ENCODE data around the gene FOXP2.

The FOXP2 gene

DNA sequence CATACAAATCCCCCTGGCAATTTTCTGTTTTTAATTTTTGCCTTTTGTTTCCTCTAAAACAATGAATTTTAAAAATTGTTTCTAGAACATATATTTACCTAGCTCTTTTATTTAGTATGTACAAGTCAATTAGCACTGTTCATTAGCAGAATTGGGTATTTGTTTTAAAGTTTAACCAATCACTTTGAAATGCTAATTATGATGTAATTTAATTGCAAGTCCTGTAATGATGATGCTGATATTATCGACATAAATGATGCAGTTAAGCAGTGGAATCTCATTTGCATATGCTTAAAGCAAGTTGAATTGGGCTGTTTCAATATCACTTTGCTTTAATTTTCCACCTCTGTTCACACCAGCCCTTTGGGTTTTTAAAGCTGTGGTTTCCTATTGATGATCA lies 2.7 kb downstream of the FOXP2 start:
- no peak overlapping the region for H3K9ac ChIP-seq (ENCODE audit: low read length)
- H3K4me1 ChIP-seq (ENCODE audit: insufficient read depth, low read length, severe bottlenecking), result no peaks in the 10 kb centered on the region
- no peaks in the 10 kb centered on the region for H4K20me1 ChIP-seq (ENCODE audit: insufficient read depth, low read length)
- H3K27me3 ChIP-seq (ENCODE audit: insufficient read depth, low read length), result no peaks in the 10 kb centered on the region
- H2AFZ ChIP-seq (ENCODE audit: low read length), result no peak overlapping the region
- no peaks in the 10 kb centered on the region for H3K9me2 ChIP-seq (ENCODE audit: low read depth, low read length)
- no peak overlapping the region for H3K4me2 ChIP-seq (ENCODE audit: low read length)
- no peaks in the 10 kb centered on the region for H3K9me3 ChIP-seq (ENCODE audit: low read length)
- no peak overlapping the region for H3K4me3 ChIP-seq (ENCODE audit: low read depth, low read length, poor library complexity, severe bottlenecking)
- no peaks in the 10 kb centered on the region for H3F3A ChIP-seq (ENCODE audit: insufficient read depth, low read length)
- H3K79me2 ChIP-seq (ENCODE audit: insufficient read depth, low read length), result no peaks in the 10 kb centered on the region
- no peaks in the 10 kb centered on the region for H3K36me3 ChIP-seq (ENCODE audit: insufficient read depth, low read length)
- TF ChIP-seq EZH2 (IDR thresholded peaks at IDR 0.05; ENCODE audit: borderline replicate concordance, low read length), result no peak
- TF ChIP-seq, protein P1, sequence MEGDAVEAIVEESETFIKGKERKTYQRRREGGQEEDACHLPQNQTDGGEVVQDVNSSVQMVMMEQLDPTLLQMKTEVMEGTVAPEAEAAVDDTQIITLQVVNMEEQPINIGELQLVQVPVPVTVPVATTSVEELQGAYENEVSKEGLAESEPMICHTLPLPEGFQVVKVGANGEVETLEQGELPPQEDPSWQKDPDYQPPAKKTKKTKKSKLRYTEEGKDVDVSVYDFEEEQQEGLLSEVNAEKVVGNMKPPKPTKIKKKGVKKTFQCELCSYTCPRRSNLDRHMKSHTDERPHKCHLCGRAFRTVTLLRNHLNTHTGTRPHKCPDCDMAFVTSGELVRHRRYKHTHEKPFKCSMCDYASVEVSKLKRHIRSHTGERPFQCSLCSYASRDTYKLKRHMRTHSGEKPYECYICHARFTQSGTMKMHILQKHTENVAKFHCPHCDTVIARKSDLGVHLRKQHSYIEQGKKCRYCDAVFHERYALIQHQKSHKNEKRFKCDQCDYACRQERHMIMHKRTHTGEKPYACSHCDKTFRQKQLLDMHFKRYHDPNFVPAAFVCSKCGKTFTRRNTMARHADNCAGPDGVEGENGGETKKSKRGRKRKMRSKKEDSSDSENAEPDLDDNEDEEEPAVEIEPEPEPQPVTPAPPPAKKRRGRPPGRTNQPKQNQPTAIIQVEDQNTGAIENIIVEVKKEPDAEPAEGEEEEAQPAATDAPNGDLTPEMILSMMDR (IDR thresholded peaks at IDR 0.05; ENCODE audit: low read length), result no peak
- H3K27ac ChIP-seq (ENCODE audit: low read depth, low read length, poor library complexity, severe bottlenecking), result no peak overlapping the region

DNA sequence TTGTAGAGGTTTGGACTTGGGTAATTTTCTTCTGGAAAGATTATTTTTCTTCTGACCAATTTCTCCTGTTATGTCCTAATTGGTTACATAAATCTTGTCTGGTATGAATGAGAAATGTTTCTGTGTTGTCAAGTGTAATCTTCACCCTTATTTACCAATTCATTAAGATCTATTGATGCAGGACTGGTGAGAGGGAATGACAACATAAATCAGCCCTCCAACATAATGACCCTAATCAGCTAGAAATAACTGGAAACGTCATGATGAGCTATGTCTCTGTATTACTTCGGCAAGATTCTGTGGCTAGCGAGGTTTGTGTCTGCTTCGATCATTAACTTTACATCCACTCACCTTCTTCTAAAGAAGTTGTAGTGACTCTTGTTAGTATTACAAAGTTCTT lies 3.5 kb downstream of the FOXP2 start:
- H3K4me2 ChIP-seq (ENCODE audit: low read length), result no peak overlapping the region
- H3K36me3 ChIP-seq (ENCODE audit: insufficient read depth, low read length), result no peaks in the 10 kb centered on the region
- H3K27me3 ChIP-seq (ENCODE audit: insufficient read depth, low read length), result no peaks in the 10 kb centered on the region
- no peaks in the 10 kb centered on the region for H3K9me2 ChIP-seq (ENCODE audit: low read depth, low read length)
- no peaks in the 10 kb centered on the region for H3K4me1 ChIP-seq (ENCODE audit: insufficient read depth, low read length, severe bottlenecking)
- H3K79me2 ChIP-seq (ENCODE audit: insufficient read depth, low read length), result no peaks in the 10 kb centered on the region
- no peak for TF ChIP-seq EZH2 (IDR thresholded peaks at IDR 0.05; ENCODE audit: borderline replicate concordance, low read length)
- TF ChIP-seq, protein P1 (IDR thresholded peaks at IDR 0.05; ENCODE audit: low read length), result no peak
- no peak overlapping the region for H3K9ac ChIP-seq (ENCODE audit: low read length)
- no peaks in the 10 kb centered on the region for H4K20me1 ChIP-seq (ENCODE audit: insufficient read depth, low read length)
- no peaks in the 10 kb centered on the region for H3F3A ChIP-seq (ENCODE audit: insufficient read depth, low read length)
- no peak overlapping the region for H3K27ac ChIP-seq (ENCODE audit: low read depth, low read length, poor library complexity, severe bottlenecking)
- no peak overlapping the region for H3K4me3 ChIP-seq (ENCODE audit: low read depth, low read length, poor library complexity, severe bottlenecking)
- H2AFZ ChIP-seq (ENCODE audit: low read length), result no peak overlapping the region
- H3K9me3 ChIP-seq (ENCODE audit: low read length), result no peaks in the 10 kb centered on the region

DNA sequence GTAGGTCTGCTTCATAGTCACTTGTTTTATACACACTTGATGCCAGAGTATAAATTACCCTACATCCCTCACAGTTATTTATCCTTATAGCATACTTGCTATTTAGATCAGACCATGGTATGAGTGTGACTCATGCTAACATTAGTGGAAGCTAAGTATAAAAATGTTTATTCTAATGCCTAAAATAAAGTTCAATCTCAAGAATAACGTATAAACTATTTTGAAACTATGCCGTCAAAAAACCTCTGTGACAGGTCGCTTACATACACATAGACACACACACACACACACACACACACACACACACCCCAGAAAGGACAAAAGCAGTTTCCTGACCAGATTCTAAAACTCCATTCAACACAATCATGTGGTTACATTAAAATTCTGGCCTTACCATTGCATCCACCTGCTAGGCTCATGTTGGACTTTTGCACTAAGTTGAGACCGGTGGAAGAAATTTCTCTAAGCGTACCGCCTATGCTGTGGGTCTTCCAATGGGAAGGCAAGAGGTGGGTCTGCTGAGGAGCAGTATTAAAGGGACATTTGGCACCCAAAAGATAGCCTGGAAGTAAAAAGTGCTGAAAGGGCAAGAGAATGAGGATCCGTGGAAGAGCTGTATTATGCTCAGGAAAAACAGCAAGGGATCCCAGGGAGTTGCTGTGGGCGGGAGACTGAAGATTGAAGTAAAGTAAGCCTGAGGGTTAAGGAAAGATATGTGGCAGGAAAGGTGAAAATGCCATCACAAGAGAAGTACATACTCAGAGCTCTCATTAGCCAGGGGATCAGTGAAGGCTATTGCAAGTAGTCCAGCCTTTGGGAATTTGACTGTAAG lies 5.0 kb downstream of the FOXP2 start:
- Histone ChIP-seq H3K4me1 (ENCODE audit: insufficient read depth, low read length, severe bottlenecking) (no peaks in the 10 kb centered on the region), H3K9ac (ENCODE audit: low read length) (no peak overlapping the region), H4K20me1 (ENCODE audit: insufficient read depth, low read length) (no peaks in the 10 kb centered on the region), H3K9me3 (ENCODE audit: low read length) (no peaks in the 10 kb centered on the region), H2AFZ (ENCODE audit: low read length) (no peak overlapping the region), H3K9me2 (ENCODE audit: low read depth, low read length) (no peaks in the 10 kb centered on the region), H3K4me3 (ENCODE audit: low read depth, low read length, poor library complexity, severe bottlenecking) (no peak overlapping the region), H3K4me2 (ENCODE audit: low read length) (no peak overlapping the region), H3F3A (ENCODE audit: insufficient read depth, low read length) (no peaks in the 10 kb centered on the region), H3K27ac (ENCODE audit: low read depth, low read length, poor library complexity, severe bottlenecking) (no peak overlapping the region), H3K36me3 (ENCODE audit: insufficient read depth, low read length) (no peaks in the 10 kb centered on the region), H3K79me2 (ENCODE audit: insufficient read depth, low read length) (no peaks in the 10 kb centered on the region), H3K27me3 (ENCODE audit: insufficient read depth, low read length) (no peaks in the 10 kb centered on the region)
- no peak for TF ChIP-seq EZH2 (IDR thresholded peaks at IDR 0.05; ENCODE audit: borderline replicate concordance, low read length)
- TF ChIP-seq, protein P1 (IDR thresholded peaks at IDR 0.05; ENCODE audit: low read length), result no peak
